ENCODE measurements around the gene SRC. TPM values are rescaled to one million over a fixed set of nuclear protein-coding genes. Genes with fewer than 3 reads are reported as not detected.
A peak's percentile ranks its signal among the peaks of the same experiment; 100 is the strongest.

Gene SRC
- total RNA-seq, 1 donor from 2014 or later: 48.6 TPM

DNA sequence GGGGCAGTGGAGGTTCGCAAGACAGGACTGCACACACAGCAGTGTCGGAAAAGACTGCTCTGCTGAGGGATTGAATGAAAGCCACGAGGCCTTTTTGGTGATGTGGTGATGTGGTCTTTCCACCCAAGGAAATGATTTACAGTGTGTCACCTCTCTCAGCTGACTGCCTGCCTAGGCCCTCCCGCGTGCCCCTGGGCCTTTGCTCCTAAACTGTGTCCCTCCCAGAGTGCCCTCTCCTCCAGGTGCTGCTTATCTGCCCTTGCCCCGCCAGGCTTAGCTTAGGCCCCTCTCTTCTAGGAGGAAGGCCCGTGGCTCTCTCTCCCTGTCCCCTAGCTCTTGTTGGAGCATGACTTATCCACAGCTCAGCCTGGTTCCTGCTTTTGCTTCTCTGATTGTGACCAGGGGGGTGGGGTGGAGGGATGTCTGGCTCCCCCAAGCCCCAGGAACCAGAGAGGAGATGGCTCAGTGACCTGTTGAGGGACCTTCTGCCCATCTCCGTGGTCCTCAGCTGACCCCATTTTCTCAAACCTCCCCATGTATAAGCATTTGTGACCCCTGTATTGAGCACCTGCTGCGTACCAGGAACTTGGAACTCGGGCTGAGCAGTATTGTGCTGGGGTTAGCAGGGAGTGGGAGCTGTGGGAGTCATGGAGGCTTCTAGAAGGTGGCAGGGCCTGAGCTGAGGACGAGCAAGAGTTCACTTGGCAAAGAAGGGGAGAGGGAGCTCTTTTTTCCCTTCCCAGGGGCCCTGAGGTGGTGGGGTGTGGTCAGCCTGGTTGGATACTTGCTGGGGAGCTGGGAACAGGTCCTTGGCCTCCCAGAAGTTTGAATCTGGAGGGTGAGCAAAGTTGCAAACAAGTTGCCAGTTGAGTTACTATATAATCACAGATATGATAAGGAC lies 2.2 kb downstream of the SRC start:
- TF ChIP-seq POLR2AphosphoS5 (IDR thresholded peaks at IDR 0.05; ENCODE audit: insufficient read depth in 1 of 2, low read depth in 1 of 2) (no peak), POLR2A (IDR thresholded peaks at IDR 0.05) (no peak)
- TF ChIP-seq, protein P1, sequence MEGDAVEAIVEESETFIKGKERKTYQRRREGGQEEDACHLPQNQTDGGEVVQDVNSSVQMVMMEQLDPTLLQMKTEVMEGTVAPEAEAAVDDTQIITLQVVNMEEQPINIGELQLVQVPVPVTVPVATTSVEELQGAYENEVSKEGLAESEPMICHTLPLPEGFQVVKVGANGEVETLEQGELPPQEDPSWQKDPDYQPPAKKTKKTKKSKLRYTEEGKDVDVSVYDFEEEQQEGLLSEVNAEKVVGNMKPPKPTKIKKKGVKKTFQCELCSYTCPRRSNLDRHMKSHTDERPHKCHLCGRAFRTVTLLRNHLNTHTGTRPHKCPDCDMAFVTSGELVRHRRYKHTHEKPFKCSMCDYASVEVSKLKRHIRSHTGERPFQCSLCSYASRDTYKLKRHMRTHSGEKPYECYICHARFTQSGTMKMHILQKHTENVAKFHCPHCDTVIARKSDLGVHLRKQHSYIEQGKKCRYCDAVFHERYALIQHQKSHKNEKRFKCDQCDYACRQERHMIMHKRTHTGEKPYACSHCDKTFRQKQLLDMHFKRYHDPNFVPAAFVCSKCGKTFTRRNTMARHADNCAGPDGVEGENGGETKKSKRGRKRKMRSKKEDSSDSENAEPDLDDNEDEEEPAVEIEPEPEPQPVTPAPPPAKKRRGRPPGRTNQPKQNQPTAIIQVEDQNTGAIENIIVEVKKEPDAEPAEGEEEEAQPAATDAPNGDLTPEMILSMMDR (IDR thresholded peaks at IDR 0.05): no peak
- no peaks in the 10 kb centered on the region for H3K36me3 ChIP-seq
- intact Hi-C loops (cut with DNase I): no loop called here
- peaks cover 71% of the 10 kb centered on the region for H3K4me1 ChIP-seq
- H3K27ac ChIP-seq: peak overlapping the region; percentile 0
- no peak for DNase-seq (ENCODE audit: extremely low spot score in 2 of 2)
- no peaks in the 10 kb centered on the region for H3K27me3 ChIP-seq
- no peak overlapping the region for H3K4me3 ChIP-seq
- H3K9me3 ChIP-seq: no peaks in the 10 kb centered on the region

DNA sequence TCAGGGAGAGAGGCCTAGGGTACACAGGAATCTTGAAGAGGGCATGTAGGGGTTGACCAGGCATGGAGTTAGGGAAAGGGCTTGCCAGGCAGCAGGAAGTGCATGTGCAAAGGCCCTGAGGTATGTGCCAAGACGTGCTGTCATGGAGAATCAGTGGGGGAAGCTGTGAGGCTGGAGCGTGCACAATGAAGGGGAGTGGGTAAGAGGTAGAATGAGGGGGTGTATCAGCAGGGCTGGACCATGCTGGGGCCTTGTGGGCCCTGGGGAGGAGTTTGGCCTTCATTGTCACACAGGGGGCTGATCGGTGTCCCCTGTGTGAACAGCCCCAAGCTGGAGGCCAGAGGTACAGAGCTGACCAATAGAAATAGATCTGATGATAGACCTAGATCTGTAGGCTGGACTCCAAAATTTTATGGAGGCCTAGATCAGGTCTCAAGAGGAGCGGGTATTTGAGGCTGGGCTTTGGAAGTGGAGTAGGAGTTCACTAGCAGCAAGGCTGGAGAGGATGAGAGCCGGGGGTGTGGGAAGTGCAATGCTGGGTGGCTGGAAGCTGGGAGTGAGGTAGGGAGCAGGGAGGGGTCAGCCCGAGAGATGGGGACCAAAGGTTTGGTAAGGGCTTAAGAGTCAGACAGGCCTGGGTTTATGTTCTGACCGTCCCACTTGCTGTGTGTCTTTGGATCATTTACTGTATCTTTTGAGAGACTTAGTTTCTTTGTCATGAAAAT lies 3.0 kb downstream of the SRC start:
- Histone ChIP-seq H3K4me3 (no peak overlapping the region), H3K27ac (peak overlapping the region; percentile 0), H3K36me3 (no peaks in the 10 kb centered on the region), H3K4me1 (peaks cover 71% of the 10 kb centered on the region), H3K9me3 (no peaks in the 10 kb centered on the region), H3K27me3 (no peaks in the 10 kb centered on the region)
- TF ChIP-seq, protein P1 (IDR thresholded peaks at IDR 0.05): no peak
- no peak for TF ChIP-seq POLR2AphosphoS5 (IDR thresholded peaks at IDR 0.05; ENCODE audit: insufficient read depth in 1 of 2, low read depth in 1 of 2)
- TF ChIP-seq POLR2A (IDR thresholded peaks at IDR 0.05): no peak
- intact Hi-C loops (cut with DNase I): no loop called here
- DNase-seq (ENCODE audit: extremely low spot score in 2 of 2): no peak

GRCh38 chr20:37349517-37350491 lies 3.9 kb downstream of the SRC start:
- Histone ChIP-seq H3K4me3 (no peak overlapping the region), H3K27ac (peak overlapping the region; percentile 22), H3K36me3 (no peaks in the 10 kb centered on the region), H3K4me1 (peaks cover 73% of the 10 kb centered on the region), H3K27me3 (no peaks in the 10 kb centered on the region), H3K9me3 (no peaks in the 10 kb centered on the region)
- no peak for DNase-seq (ENCODE audit: extremely low spot score in 2 of 2)
- intact Hi-C loops (cut with DNase I): no loop called here
- TF ChIP-seq POLR2A (IDR thresholded peaks at IDR 0.05) (no peak), POLR2AphosphoS5 (IDR thresholded peaks at IDR 0.05; ENCODE audit: insufficient read depth in 1 of 2, low read depth in 1 of 2) (no peak)
- TF ChIP-seq, protein P1 (IDR thresholded peaks at IDR 0.05): no peak

DNA sequence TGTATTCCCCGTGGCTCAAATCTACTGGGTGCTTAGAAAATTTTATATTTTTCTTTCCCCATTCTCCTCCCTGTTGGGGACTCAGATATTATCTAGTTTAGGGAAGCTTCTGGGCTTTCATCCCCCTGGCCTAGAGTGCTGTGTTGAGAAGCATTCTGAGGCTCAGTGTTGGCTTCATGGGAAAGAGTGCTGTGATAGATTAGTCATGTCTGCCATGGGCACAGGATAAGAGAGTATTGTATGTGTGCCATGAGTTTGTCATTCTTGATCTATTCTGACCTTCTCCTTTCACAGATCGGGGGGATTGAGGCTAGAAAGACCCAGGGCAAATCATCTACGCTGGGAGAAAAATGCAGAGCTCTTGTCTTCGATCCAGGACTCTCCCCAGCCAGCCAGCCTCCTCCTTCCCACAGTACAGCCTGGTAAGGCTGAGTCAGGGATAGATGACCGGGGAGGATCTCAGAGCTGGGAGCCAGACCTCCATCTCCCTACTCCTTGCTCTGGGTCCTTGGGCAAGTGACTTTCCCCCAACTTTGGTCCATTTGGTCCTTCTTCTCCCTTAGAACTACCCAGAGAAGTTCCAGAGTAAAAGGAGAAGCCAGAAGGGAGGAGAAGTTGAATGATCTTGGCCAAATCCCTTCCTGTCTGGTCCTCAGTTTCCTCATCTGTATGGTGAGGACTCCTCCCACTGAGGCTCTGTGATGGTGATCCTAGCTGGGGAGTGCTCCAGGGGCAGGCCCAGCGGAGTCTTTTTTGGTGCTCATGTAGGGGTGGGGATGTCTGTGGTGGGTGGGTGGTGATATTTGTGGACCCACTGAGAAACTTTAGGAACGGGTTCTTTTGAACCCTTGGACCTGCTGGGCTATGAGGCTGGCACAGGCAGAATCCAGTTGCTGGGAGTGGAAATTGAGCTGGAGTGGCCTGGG lies 5.0 kb downstream of the SRC start:
- intact Hi-C loops (cut with DNase I): no loop called here
- Histone ChIP-seq H3K36me3 (no peaks in the 10 kb centered on the region), H3K4me1 (peaks cover 74% of the 10 kb centered on the region), H3K27me3 (no peaks in the 10 kb centered on the region), H3K9me3 (no peaks in the 10 kb centered on the region), H3K4me3 (no peak overlapping the region), H3K27ac (no peak overlapping the region)
- TF ChIP-seq POLR2AphosphoS5 (IDR thresholded peaks at IDR 0.05; ENCODE audit: insufficient read depth in 1 of 2, low read depth in 1 of 2) (no peak), POLR2A (IDR thresholded peaks at IDR 0.05) (no peak)
- TF ChIP-seq, protein P1 (IDR thresholded peaks at IDR 0.05): no peak
- DNase-seq (ENCODE audit: extremely low spot score in 2 of 2): no peak
